ENCODE data around the gene RAB5A.

DNA sequence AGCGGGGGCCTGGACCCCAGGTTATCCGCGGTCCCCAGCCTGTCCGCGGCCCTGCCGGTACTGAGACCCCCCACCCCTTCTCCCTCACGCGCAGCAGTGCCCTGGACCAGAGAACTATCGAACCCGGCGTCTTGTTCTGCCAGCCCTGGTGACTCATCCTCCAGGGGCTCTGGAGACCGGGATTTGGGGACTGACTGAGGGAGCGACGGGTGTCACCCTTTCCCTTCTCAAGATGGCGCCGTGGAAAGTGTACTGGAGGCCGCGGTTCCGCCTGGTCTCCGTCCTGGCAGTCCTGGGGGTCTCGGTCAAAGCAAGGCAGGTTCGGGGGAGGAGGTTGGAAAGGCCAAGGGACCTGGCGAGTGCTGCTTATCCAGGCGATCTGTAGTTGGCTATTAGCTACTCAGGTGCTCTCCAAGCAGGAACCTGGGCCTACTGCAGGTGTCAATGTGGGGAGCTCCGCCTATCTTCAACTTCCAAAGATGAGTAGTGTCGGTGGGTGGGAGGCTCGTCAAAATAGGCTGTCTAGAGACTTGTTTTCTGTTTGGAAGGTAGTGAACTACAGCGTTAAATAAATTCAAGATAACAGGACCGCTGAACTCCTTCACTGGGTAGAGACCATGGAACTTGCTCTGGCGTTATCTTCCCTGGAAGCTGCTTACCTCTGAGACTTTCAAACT lies 790 bp downstream of the RAB5A start:
- TF ChIP-seq, protein P1, sequence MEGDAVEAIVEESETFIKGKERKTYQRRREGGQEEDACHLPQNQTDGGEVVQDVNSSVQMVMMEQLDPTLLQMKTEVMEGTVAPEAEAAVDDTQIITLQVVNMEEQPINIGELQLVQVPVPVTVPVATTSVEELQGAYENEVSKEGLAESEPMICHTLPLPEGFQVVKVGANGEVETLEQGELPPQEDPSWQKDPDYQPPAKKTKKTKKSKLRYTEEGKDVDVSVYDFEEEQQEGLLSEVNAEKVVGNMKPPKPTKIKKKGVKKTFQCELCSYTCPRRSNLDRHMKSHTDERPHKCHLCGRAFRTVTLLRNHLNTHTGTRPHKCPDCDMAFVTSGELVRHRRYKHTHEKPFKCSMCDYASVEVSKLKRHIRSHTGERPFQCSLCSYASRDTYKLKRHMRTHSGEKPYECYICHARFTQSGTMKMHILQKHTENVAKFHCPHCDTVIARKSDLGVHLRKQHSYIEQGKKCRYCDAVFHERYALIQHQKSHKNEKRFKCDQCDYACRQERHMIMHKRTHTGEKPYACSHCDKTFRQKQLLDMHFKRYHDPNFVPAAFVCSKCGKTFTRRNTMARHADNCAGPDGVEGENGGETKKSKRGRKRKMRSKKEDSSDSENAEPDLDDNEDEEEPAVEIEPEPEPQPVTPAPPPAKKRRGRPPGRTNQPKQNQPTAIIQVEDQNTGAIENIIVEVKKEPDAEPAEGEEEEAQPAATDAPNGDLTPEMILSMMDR (IDR thresholded peaks at IDR 0.05; ENCODE audit: low read length) = no peak
- no peak for TF ChIP-seq EZH2 (IDR thresholded peaks at IDR 0.05; ENCODE audit: borderline replicate concordance, low read length)

Data from OCI-LY1 (cell line).